ENCODE measurements around the gene PIGT.

PIGT gene

DNA sequence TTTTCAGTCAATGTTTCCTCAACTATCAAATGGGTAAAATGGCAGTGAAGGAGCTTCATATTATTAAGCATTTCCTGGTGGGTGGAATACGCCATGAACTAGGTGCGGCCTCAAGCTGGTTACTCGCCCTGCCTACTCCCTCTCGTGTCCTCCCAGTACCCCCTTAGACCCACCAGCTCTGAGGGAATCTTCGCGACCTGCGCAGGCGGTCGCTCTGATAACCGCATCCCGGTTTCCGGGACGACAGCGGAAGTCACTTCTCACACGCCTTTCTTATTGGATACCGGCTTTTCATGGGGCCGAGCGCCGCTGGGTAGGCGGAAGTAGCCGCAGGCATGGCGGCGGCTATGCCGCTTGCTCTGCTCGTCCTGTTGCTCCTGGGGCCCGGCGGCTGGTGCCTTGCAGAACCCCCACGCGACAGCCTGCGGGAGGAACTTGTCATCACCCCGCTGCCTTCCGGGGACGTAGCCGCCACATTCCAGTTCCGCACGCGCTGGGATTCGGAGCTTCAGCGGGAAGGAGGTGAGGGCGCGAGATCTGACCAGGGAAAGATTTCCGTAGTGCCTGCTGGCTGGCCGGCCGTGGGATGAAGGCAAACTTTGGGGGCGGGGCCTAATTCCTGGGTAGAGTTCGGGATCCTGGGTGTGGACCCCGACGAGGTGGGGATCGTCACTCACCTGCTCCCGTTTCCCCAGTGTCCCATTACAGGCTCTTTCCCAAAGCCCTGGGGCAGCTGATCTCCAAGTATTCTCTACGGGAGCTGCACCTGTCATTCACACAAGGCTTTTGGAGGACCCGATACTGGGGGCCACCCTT lies at the start of gene PIGT:
TSS of gene PIGT (plus strand) at position 320 of the 816 bp plus-strand sequence. CDS start at position 336, 16 bp downstream.
- peak; percentile 89 for DNase-seq

DNA sequence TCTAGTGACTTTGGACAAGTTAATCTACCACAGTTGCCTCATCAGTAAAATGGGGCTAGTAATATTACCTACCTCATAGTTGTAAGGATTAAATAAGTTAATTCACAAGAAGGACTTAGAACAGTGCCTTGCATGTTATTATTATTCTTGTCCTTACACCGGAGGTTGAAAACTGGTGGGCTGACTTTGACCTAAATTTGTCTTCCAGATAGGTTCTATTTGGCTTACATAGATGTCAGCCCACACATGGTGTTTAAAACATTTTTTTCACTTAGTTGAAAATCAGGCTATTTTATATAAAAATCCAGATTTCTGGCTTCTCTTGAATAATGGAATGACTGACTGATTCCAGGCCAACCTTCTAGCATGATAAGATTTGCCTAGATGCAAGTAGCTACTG lies 49.7 kb upstream of the PIGT start:
- no peak for DNase-seq

DNA sequence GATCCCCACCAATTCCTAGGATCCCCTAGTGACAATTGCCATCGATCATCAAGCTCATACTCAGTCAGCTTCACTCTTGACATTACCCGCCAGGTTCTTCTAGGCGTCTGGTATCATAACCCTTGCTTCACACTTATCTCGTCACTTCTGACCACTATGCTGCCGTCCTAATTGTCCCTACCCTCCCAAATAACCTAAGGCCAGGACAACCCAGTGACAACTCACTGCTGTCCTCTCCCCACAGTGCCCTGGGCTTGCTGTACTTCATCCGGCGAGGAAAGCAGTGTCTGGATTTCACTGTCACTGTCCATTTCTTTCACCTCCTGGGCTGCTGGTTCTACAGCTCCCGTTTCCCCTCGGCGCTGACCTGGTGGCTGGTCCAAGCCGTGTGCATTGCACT lies 49.3 kb upstream of the PIGT start:
- no peak for DNase-seq

DNA sequence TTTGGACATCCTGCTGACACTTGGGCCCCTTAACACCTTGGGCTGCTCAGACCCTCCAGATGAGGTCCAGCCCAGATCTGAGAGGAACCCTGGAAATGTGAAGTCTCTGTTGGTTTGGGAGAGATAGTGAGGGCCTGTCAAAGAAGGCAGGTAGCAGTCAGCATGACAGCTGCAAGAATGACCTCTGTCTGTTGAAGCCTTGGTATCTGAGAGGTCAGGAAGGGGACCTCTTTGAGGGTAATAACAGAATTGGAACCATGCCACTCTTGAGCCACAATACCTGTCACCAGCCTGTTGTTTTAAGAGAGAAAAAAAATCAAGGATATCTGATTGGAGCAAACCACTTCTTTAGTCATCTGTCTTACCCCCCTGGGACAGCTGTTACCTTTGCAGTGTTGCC lies 48.8 kb upstream of the PIGT start:
- DNase-seq = no peak

DNA sequence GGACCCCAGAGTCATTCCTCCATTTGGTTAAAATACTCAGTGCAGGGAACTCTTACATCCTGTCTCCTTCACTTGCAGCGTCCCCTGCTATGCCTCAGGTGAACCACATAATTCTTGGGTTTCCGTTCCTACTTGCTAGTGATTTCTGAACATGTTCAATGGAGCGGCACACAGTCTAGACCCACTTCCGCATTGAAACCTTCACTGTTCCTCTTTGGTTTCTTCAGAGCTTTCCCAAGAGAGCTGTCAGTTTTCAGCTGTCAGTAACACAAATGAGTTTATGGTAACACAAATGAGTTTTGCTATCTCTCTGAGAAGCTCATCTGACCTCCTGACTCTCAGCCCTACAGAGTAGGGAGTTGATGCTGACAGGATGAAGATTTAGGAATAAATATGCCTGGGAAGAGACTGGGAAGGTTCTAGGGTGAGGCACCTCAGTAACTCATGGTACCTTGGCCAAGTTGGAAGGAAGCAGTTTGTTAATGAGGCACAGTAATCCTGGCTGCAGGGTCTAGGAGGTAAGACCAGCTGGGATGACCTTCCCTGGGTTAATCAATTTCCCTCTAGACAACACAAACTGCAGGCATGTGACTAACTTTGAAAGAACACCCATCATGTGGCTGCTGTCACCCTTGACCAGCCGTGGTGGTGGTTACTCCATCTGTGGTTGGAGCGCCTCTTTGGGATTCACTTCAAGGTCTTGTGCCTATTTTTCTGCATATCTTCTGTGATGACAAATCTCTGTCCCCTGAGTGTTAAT lies 47.5 kb upstream of the PIGT start:
- DNase-seq = no peak

DNA sequence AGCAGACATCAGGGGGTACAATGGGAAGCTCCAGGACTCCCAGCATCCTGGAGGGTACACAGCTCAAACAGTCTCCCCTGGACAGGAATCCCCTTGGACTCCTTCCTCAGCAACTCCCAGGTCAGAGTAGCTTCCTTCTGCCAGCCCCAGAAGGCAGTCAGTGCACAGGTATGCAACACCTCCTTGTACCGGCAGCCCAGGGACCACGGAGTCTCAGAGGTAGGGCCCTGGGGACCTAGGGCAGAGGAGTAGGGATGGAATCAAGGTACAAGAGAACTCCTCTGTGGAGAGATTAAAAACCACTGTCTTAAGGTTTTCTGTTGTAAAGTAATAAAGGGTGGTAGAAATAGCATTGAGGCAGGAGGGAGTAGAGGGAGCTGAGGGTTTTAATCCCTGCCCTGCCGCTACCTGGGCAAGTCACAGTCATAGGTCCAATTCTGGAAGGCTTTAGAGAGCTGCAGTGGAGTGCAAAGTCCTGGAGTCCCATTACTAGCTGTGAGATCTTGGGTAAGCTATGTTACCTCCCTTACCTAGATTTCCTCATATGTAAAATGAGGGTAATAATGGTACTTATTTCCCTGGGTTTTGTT lies 45.3 kb upstream of the PIGT start:
- no peak for DNase-seq

DNA sequence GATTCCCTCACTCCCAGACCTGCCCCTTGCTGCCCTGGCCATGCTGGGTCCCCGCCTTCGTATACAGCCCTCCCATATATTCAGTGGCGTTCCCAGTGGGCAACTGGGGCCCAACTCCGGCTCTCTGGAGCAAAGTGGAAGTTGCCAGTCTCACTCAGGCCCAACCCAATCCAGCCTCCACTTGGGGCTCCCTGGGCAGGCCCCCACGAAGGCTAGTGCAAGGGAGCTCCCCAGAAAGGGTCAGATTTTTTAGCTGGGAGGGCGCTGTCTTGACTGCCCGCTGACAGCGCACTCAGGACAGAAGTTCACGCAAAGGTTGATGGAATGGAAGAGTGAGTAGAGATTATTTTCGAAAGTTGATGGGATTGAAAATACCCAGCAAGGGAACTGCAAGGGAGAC lies 43.7 kb upstream of the PIGT start:
- DNase-seq = no peak

DNA sequence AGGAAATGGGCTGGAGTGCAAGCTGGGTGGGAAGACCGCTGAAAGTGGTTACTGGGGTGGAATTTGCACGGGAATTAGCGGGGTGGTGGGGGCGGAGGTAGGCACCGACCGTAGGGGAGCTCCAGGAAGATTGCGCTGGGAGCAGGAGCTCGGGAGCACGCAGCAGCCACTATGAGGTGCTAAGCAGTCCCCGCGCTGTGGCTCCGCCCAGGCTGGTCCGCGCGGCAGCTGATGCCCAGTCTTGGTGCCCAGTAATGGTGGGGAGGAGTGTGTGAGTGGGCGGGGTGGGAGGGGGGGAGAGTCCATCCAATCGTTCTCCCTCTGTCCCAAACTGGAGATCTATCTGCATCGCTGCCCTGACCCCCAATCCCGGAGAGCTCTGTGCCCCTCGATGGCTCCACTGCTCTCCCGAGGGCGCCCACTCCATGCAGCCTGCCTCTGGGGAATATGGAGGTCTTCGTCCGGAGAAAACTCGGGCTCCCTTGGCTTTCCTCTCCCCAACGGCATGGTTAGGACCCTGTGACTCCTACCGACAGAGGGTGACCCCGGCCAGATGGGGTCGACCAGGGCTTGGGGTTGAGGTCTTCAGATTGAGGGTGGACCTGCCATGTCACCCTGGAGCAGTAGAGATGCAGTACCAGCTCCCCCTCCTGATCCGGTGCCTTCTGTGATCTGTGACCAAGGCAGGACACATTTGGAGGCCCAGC lies 43.1 kb upstream of the PIGT start:
- DNase-seq = no peak

DNA sequence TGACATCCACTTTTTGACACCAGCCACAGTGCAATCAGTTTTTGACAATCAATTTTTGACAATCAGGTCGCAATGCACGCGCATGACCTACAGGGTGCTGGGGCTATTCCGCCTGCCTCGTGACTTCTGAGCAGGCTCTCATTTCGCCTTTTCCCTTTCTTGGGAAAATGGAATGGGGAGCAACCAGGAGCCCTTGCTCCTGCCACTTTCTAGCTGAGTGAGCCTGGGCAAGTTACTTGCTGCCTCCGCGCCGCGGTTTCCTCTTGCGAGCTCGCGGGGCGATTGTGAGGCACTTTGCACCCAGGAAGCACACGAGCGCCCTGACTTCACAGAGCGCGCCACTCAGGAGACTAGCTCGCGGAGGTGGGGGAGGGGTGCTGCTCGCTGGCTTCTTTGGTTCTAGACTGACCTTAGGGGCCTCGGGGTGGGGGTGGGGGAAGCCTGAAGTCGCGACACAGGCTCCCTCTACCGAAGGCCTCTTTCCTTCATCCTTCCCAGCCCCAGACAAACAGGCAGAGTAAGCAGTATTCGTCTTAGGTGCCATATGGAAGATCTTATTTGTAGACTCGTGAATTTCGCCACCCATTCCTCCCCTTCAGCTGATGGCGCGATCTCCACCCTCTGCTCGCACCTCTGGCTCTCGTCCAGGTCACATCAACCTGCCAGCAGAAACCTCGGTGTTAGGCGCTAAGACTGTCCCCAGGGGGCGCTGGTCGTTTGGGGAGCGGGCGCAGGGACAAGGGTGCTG lies 42.4 kb upstream of the PIGT start:
- peak; percentile 83 for DNase-seq

DNA sequence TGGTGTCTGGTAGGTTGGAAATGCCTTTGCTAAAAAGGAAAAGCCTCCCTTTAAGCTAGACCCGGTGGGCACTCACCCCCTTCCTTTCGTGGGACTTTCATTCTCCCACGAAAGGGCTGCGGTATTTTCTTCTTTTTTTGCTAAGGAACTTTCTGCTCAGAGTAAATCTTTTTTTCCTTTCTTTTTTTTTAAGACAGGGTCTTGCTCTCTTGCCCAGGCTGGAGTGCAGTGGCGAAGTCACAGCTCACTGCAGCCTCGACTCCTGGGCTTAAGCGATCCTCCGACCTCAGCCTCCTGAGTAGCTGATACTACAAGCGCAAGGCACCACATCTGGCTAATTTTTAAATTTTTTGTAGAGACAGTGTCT lies 41.9 kb upstream of the PIGT start:
- DNase-seq = no peak

DNA sequence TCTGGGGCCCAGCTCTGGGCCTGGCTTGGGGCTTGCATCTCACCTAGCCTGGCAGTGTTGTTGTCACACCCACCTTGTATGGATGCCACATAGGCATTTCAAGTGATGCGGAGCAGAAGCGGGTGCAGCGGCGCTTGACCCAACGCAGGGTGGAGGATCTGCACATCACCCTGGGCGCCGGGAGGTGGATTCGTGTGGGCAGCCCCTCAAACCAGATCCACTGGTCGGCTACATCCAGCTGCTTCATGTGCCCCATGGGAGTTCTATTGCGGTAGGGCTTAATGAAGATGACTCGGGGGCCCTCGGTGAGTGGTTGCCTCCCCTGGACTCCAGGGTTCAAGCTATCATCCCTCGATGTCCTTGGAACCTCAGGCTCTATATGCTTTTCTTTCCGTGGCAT lies 41.0 kb upstream of the PIGT start:
- no peak for DNase-seq

DNA sequence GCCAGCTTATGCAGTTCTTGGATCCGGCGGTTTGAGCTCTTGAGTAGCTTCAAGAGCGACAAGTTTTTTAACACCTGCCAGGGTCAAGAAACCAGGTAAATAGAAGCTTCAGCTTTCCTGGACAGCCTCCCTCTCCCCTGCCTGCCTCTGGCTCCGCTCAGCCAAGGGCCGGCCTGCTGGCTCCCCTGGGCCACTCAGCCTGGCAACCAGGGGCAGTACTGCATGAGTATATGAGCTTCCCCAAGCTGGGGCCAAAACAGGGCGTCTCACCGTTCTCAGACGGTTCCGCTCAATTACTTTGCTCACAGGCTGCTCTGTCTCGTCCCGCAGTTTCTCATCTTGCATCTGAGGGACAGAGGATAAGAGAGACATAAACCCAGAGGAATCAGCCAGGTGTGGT lies 38.7 kb upstream of the PIGT start:
- no peak for DNase-seq

DNA sequence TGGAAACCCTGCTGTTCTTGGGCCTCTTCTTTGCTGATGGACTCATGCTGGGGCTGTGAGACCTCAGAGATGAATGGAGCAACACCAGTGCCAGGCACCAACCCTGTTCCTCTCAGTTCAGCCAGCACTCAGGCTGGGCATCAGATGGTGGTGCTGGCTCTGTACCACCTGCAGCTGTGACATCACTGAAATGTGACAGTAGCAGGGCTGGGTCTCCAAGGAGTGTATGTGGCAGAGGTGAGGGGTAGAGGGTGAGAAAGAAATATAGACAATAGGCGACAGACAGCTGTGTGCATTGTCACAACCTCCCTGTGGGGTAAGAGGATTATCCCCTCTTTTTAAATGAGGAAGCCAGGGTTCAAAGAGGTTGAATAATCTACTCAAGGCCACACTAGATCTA lies 37.8 kb upstream of the PIGT start, which contains the start of gene TP53TG5:
TSS of gene TP53TG5 (minus strand) at position 135 of the 400 bp plus-strand sequence. CDS start at position 46, 89 bp downstream.
- DNase-seq = no peak

DNA sequence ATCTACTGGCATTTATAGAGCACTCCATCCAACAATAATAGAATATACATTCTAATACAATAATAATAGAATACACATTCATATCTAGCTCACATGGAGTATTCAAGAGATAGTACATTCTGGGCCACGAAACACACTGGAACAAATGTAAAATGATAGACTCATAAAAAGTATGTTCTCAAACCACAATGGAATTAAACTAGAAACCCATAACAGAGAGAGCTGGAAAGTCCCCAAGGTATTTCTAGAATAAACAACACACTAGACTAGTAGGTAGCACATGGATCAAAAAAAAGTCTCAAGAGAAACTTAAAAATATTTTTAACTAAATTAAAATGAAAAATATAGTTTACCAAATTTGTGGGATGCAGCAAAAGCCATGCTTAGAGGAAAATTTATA lies 28.7 kb upstream of the PIGT start:
- no peak for DNase-seq

DNA sequence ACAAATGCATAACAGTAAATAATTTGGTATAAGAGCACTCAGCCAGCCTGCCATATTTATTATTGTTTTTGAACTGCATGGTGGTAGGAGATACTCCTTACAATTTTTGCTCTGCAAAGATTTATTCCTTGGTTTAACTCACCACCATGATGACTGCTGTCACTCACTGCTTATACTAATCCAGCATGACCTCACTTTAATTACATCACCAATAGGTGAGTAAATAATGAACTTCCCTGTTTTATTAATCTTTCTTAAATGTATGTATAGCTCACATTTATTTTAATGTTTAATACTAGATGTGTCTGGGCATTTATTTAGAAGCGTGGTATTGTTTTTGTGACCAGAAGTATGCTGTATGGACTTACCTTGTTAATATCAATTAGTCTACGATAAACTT lies 25.0 kb upstream of the PIGT start:
- DNase-seq = no peak

DNA sequence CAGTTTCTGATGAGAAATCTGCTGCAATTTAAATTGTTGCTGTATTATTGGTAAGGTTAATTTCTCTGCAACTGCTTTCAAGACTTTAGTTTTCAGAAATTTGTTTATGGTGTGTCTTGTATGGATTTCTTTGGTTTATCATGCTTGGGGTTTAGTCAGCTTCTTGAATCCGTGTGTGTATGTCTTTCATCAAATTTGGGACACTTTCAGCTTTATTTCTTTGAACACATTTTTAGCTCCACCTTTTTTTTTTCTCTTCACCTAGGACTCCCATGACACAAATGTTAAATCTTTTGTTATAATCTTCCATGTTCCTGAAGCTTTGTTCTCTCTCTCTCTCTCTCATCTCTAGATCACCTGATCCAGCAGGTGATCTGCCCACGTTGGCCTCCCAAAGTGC lies 24.4 kb upstream of the PIGT start:
- DNase-seq = no peak

DNA sequence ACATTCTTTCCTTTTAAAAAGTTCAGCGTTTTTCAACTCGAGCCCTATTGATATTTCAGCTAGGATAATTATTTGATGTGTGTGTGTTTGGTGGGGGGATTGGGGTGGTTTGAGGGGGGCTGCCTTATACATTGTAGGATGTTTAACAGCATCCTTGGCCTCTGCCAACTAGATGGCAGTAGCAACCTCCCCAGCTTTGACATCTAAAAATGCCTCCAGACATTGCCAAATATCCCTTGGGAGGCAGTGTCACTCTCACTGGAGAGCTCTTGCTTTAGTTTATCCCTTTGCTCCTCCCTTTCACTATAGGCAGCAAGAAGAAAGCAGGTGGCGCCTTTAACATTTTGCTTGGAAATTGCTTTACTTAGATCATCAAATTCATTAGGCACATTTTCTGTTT lies 23.2 kb upstream of the PIGT start:
- no peak for DNase-seq

DNA sequence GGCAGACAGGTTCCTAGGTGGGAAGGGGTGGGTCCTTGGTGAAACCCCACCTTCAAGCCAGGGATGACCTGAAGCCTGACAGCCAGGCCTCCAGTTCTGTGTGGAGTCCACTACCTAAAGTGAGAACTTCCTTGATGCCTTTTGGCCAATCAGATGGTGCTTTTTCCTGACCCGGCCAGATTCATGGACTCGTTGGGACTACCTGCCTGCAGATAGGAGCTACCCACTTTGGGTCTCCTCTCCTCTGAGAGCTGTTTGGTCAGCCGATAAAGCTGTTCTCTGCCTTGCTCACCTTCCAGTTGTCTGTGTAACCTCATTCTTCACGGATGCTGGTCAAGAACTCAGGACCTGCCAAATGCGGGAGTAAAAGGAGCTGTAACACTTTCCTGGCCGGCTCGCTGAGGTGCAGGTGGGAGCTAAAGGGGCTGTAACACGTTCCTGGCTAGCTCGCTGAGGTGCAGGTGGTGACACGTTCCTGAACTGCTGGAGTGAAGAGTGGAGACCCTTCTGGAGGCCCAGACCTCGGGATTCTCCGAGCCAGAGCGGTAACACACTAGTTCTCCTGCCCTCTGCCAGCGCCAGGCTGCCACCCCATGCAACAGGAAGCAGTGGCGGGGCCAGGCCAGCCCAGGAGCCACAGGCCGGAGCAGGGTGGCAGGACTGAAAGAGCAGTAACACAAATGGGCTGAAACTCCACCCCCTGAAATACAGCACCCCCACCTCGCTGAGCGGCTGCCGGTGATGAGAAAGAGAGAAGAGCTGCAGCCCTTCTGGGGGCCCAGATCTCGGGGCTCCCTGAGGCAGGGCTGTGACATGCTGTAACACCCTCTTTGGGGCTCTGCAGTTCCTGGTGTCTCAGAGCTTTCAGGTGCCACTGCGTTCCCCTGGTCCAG lies 21.5 kb upstream of the PIGT start:
- no peak for DNase-seq

DNA sequence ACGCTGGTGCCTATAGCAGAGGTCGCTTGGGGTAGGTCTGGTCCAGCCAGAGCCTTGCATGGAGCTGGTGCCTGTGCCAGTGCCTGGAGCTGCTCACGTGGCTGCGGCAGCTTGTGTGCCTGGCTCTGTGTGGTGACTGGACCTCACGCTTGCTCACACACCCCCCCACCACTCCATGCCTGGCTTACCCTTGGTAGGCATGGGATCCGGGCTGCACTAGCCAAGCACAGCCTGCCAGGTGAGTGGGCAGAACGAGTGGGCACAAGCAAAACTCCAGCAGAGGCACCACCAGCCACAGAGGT lies 20.9 kb upstream of the PIGT start:
- no peak for DNase-seq

DNA sequence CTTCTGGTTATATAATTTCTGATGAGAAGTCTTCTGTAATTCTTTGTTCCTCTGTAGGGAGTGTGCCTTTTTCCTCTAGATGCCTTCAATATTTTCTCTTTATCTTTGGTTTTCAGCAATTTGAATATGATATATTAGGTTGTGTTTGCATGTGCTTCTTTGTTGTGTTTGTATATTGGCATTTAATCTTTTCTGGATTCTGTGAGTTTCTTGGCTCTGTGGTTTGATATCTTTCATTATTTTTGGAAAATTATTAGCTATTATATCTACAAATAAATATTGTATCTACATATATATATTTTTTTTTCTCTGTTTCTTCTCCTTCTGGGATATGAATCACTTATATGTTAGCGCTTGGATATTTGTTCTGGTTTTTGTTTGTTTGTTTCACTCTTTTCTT lies 16.9 kb upstream of the PIGT start:
- DNase-seq = no peak

DNA sequence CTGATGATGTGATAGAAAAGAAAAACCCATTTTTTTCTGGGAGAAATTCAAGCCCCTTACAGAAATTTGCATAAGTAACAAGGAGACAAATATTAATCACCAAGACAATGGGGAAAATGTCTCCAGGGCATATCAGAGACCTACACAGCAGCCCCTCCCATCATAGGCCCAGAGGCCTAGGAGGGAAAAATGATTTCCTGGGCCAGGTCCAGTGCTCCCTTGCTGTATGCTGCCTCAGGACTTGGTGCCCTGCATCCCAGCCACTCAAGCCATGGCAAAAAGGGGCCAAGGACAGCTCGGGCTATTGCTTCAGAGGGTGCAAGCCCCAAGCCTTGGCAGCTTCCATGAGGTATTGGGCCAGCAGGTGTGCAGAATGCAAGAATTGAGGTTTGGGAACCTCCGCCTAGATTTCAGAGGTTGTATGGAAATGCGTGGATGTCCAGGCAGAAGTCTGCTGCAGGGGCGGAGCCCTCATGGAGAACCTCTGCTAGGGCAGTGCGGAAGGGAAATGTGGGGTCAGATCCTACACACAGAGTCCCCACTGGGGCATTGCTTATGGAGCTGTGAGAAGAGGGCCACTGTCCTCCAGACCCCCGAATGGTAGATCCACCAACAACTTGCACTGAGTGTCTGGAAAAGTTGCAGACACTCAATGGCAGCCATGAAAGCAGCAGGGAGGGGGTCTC lies 15.5 kb upstream of the PIGT start:
- no peak for DNase-seq

All from NCI-H2029 (cell line).